Measurements from ENCODE around the gene GATM.

DNA sequence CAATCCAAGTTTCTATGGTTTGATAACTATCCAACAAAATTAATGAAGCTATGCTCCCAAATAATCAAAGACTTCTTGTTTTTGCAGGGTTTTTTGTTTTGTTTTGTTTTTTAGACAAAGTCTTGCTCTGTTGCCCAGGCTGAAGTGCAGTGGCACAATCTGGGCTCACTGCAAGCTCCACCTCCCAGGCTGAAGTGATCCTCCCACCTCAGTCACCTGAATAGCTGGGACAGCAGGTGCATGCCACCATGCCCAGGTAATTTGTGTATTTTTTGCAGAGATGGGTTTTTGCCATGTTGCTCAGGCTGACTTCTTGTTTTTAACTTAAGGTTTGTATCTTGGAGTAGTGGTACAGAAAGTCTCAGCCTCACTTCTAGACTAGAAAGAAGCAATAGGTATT, 11.0 kb upstream of the GATM start:
- no peak for TF ChIP-seq ETV6 (conservative IDR thresholded peaks at IDR 0.05 in 1 of 2, IDR thresholded peaks at IDR 0.05 in 1 of 2; ENCODE audit: borderline replicate concordance in 1 of 2, low read depth in 1 of 2)
- TF ChIP-seq POLR2A (IDR thresholded peaks at IDR 0.05; ENCODE audit: low read depth, low read length) = no peak
- TF ChIP-seq HCFC1 (IDR thresholded peaks at IDR 0.05; ENCODE audit: low read length) = no peak
- TF ChIP-seq, protein P1, sequence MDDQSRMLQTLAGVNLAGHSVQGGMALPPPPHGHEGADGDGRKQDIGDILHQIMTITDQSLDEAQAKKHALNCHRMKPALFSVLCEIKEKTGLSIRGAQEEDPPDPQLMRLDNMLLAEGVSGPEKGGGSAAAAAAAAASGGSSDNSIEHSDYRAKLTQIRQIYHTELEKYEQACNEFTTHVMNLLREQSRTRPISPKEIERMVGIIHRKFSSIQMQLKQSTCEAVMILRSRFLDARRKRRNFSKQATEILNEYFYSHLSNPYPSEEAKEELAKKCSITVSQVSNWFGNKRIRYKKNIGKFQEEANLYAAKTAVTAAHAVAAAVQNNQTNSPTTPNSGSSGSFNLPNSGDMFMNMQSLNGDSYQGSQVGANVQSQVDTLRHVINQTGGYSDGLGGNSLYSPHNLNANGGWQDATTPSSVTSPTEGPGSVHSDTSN (IDR thresholded peaks at IDR 0.05; ENCODE audit: insufficient replicate concordance, low read depth, low read length) = no peak
- TF ChIP-seq, protein P2, sequence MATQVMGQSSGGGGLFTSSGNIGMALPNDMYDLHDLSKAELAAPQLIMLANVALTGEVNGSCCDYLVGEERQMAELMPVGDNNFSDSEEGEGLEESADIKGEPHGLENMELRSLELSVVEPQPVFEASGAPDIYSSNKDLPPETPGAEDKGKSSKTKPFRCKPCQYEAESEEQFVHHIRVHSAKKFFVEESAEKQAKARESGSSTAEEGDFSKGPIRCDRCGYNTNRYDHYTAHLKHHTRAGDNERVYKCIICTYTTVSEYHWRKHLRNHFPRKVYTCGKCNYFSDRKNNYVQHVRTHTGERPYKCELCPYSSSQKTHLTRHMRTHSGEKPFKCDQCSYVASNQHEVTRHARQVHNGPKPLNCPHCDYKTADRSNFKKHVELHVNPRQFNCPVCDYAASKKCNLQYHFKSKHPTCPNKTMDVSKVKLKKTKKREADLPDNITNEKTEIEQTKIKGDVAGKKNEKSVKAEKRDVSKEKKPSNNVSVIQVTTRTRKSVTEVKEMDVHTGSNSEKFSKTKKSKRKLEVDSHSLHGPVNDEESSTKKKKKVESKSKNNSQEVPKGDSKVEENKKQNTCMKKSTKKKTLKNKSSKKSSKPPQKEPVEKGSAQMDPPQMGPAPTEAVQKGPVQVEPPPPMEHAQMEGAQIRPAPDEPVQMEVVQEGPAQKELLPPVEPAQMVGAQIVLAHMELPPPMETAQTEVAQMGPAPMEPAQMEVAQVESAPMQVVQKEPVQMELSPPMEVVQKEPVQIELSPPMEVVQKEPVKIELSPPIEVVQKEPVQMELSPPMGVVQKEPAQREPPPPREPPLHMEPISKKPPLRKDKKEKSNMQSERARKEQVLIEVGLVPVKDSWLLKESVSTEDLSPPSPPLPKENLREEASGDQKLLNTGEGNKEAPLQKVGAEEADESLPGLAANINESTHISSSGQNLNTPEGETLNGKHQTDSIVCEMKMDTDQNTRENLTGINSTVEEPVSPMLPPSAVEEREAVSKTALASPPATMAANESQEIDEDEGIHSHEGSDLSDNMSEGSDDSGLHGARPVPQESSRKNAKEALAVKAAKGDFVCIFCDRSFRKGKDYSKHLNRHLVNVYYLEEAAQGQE (IDR thresholded peaks at IDR 0.05; ENCODE audit: low read depth, low read length) = no peak
- TF ChIP-seq POLR2AphosphoS2 (IDR thresholded peaks at IDR 0.05; ENCODE audit: low read depth, low read length) = no peak
- TF ChIP-seq, protein P3, sequence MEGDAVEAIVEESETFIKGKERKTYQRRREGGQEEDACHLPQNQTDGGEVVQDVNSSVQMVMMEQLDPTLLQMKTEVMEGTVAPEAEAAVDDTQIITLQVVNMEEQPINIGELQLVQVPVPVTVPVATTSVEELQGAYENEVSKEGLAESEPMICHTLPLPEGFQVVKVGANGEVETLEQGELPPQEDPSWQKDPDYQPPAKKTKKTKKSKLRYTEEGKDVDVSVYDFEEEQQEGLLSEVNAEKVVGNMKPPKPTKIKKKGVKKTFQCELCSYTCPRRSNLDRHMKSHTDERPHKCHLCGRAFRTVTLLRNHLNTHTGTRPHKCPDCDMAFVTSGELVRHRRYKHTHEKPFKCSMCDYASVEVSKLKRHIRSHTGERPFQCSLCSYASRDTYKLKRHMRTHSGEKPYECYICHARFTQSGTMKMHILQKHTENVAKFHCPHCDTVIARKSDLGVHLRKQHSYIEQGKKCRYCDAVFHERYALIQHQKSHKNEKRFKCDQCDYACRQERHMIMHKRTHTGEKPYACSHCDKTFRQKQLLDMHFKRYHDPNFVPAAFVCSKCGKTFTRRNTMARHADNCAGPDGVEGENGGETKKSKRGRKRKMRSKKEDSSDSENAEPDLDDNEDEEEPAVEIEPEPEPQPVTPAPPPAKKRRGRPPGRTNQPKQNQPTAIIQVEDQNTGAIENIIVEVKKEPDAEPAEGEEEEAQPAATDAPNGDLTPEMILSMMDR (IDR thresholded peaks at IDR 0.05 in 2 of 3, conservative IDR thresholded peaks at IDR 0.05 in 1 of 3; ENCODE audit: control insufficient read depth in 2 of 3, extremely low read depth in 1 of 3, insufficient read depth in 1 of 3, low read depth in 3 of 3, low read length in 3 of 3) = no peak
- TF ChIP-seq, protein P4, sequence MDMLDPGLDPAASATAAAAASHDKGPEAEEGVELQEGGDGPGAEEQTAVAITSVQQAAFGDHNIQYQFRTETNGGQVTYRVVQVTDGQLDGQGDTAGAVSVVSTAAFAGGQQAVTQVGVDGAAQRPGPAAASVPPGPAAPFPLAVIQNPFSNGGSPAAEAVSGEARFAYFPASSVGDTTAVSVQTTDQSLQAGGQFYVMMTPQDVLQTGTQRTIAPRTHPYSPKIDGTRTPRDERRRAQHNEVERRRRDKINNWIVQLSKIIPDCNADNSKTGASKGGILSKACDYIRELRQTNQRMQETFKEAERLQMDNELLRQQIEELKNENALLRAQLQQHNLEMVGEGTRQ (IDR thresholded peaks at IDR 0.05; ENCODE audit: borderline replicate concordance, low read depth, low read length) = no peak

Data from GM12878 (cell line).